ENCODE measurements around the gene PTAFR.

The PTAFR gene

GRCh38 chr1:28176492-28177470 lies at the start of gene PTAFR:
Gene PTAFR (minus strand): TSS chr1:28176690. CDS start chr1:28151021, 25,669 bp downstream.
- no peak for DNase-seq

- no peak for DNase-seq
Measured at GRCh38 chr1:28213315-28213714, 36.8 kb upstream of the PTAFR start.

- no peak for DNase-seq
Measured at GRCh38 chr1:28209700-28210099, 33.2 kb upstream of the PTAFR start.

- no peak for DNase-seq
Measured at GRCh38 chr1:28208818-28209441, 32.4 kb upstream of the PTAFR start.

- DNase-seq, result no peak
Measured at GRCh38 chr1:28205243-28205642, 28.8 kb upstream of the PTAFR start.

GRCh38 chr1:28200234-28200873 lies 23.9 kb upstream of the PTAFR start:
- no peak for DNase-seq

GRCh38 chr1:28199328-28200233 lies 23.1 kb upstream of the PTAFR start:
- no peak for DNase-seq

- no peak for DNase-seq
Measured at GRCh38 chr1:28197682-28198415, 21.4 kb upstream of the PTAFR start.

- no peak for DNase-seq
Measured at GRCh38 chr1:28196330-28196729, 19.8 kb upstream of the PTAFR start.

GRCh38 chr1:28195780-28196179 lies 19.3 kb upstream of the PTAFR start:
- no peak for DNase-seq

- no peak for DNase-seq
Measured at GRCh38 chr1:28194326-28195035, 18.0 kb upstream of the PTAFR start.

- no peak for DNase-seq
Measured at GRCh38 chr1:28193701-28194161, 17.2 kb upstream of the PTAFR start.

- no peak for DNase-seq
Measured at GRCh38 chr1:28190996-28191645, 14.6 kb upstream of the PTAFR start.

- no peak for DNase-seq
Measured at GRCh38 chr1:28190337-28190979, 14.0 kb upstream of the PTAFR start.

GRCh38 chr1:28185071-28185470 lies 8.6 kb upstream of the PTAFR start:
- DNase-seq, result no peak

- no peak for DNase-seq
Measured at GRCh38 chr1:28180306-28181305, 4.1 kb upstream of the PTAFR start.

- DNase-seq, result no peak
Measured at GRCh38 chr1:28178690-28179485, 2.4 kb upstream of the PTAFR start.

Measured in NCI-H774 (cell line).